Measurements from ENCODE around the gene CATSPER3. TPM values are rescaled to one million over a fixed set of nuclear protein-coding genes. Genes with fewer than 3 reads are reported as not detected.

CATSPER3 gene
- total and polyA plus RNA-seq, 9 donors: 0.36 to 0.85 (median 0.57) TPM

DNA sequence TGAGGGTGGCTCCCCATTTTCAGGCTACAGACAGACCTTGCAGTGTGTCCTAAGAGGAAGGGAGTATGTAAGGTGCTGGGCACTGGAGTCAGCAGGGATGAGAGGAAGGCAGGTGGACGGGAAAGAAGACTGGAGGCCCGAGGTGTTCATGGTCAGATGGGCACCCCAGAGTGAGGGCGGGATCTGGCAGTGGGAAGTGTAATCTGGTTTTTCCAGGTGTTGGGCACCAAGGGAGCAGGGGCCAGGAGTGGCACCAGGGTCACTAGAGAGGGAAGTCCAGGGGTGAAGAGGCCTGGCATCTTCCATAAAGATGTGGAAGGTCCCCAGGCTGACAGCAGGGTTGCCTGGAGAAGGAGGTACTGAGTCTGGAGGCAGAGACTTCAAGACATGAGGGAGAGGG is 36.7 kb downstream of the CATSPER3 start:
- Histone ChIP-seq H3K4me3 (no peak overlapping the region), H3K36me3 (no peaks in the 10 kb centered on the region), H3K9me3 (no peaks in the 10 kb centered on the region), H3K4me1 (ENCODE audit: insufficient read depth) (no peaks in the 10 kb centered on the region), H3K27ac (no peak overlapping the region), H3K27me3 (no peaks in the 10 kb centered on the region)
- no peak for DNase-seq
- TF ChIP-seq EP300 (IDR thresholded peaks at IDR 0.05): no peak
- WGBS, 3 donors: 85 to 95% (median 88%) methylated on average over 3 of the region's 3 CpGs
- intact Hi-C loops (cut with DNase I): no loop called here

DNA sequence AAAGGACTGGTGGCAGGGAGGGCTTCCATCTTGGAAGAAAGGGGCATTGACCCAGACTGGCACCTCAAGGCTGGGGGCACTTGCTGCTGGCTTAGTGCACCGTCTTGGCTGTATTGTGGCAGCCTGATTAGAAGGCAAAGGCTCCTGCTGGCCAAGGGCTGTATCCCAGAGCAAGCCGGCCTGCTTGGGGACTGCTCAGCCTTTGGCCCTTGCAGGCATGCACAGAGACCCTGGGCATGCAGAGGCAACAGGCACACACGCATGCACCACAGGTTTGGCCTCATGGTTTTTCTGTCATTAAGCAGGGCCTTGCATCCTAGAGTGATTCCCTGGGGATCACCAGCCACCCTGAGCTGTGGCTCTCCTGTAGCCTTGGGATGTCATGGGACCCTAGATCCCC is 37.4 kb downstream of the CATSPER3 start:
- Histone ChIP-seq H3K36me3 (no peaks in the 10 kb centered on the region), H3K4me3 (no peak overlapping the region), H3K27me3 (no peaks in the 10 kb centered on the region), H3K27ac (no peak overlapping the region), H3K9me3 (no peaks in the 10 kb centered on the region), H3K4me1 (ENCODE audit: insufficient read depth) (no peaks in the 10 kb centered on the region)
- no peak for DNase-seq
- intact Hi-C loops (cut with DNase I): no loop called here
- 89 to 96% (median 92%) methylated on average over 3 of the region's 3 CpGs for WGBS, 3 donors
- TF ChIP-seq EP300 (IDR thresholded peaks at IDR 0.05) (no peak), POLR2A (IDR thresholded peaks at IDR 0.05) (no peak)
- TF ChIP-seq, protein P1, sequence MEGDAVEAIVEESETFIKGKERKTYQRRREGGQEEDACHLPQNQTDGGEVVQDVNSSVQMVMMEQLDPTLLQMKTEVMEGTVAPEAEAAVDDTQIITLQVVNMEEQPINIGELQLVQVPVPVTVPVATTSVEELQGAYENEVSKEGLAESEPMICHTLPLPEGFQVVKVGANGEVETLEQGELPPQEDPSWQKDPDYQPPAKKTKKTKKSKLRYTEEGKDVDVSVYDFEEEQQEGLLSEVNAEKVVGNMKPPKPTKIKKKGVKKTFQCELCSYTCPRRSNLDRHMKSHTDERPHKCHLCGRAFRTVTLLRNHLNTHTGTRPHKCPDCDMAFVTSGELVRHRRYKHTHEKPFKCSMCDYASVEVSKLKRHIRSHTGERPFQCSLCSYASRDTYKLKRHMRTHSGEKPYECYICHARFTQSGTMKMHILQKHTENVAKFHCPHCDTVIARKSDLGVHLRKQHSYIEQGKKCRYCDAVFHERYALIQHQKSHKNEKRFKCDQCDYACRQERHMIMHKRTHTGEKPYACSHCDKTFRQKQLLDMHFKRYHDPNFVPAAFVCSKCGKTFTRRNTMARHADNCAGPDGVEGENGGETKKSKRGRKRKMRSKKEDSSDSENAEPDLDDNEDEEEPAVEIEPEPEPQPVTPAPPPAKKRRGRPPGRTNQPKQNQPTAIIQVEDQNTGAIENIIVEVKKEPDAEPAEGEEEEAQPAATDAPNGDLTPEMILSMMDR (IDR thresholded peaks at IDR 0.05): no peak

DNA sequence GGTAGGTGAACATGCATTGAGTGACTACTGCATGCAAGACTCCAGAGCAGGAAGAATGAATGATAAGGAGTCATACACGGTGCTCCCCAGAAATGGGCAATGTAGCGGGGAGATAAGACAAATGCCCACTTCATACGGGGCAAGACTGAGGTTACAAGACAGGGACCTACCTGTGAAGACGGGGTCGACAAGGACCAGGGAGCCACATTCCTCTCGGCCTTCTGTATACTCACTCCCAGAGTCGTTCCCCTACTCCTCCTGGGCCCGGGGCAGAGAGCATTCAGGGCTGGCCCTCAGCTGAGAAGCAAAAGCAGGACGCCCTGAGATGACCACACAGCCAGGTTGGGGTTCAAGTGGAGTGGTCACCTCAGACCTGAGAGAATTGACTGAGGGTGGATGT is 39.6 kb downstream of the CATSPER3 start:
- Histone ChIP-seq H3K9me3 (no peaks in the 10 kb centered on the region), H3K36me3 (no peaks in the 10 kb centered on the region), H3K4me1 (ENCODE audit: insufficient read depth) (no peaks in the 10 kb centered on the region), H3K27me3 (no peaks in the 10 kb centered on the region), H3K4me3 (no peak overlapping the region), H3K27ac (no peak overlapping the region)
- DNase-seq: no peak
- 91 to 94% (median 92%) methylated on average over 9 of the region's 9 CpGs for WGBS, 3 donors
- intact Hi-C loops (cut with DNase I): no loop called here
- TF ChIP-seq, protein P1 (IDR thresholded peaks at IDR 0.05): no peak
- TF ChIP-seq POLR2A (IDR thresholded peaks at IDR 0.05) (no peak), EP300 (IDR thresholded peaks at IDR 0.05) (no peak)

DNA sequence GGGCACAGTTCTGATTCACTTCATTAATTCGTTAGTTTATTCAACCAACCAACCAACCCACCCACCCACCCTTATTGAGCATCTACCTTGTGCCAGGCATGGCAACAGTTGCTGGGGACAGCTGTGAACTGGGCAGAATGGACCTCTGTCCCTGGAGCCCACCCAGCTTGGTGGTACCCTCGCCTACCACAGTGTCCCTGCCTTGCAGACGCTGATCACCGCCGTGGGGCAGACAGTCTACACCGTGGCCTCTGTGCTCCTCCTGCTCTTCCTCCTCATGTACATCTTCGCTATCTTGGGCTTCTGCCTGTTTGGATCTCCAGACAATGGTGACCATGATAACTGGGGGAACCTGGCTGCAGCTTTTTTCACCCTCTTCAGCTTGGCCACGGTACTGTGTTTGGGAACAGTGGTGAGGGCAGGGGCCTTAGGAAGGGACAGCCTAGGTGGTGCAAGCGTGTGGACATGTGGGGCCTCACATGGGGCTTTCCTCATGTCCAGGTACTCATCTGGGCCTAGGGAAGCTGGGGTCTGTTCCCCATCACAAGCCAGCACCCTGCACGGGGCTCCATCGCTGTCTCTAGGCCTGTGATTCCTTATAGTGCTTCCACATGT is 40.1 kb downstream of the CATSPER3 start:
- TF ChIP-seq, protein P1 (IDR thresholded peaks at IDR 0.05): no peak
- TF ChIP-seq EP300 (IDR thresholded peaks at IDR 0.05): no peak
- TF ChIP-seq POLR2A (IDR thresholded peaks at IDR 0.05): no peak
- Histone ChIP-seq H3K27ac (no peak overlapping the region), H3K36me3 (no peaks in the 10 kb centered on the region), H3K4me3 (no peak overlapping the region), H3K4me1 (ENCODE audit: insufficient read depth) (no peaks in the 10 kb centered on the region), H3K9me3 (no peaks in the 10 kb centered on the region), H3K27me3 (no peaks in the 10 kb centered on the region)
- intact Hi-C loops (cut with DNase I): no loop called here
- DNase-seq: no peak
- 82 to 92% (median 84%) methylated on average over 11 of the region's 11 CpGs for WGBS, 3 donors

DNA sequence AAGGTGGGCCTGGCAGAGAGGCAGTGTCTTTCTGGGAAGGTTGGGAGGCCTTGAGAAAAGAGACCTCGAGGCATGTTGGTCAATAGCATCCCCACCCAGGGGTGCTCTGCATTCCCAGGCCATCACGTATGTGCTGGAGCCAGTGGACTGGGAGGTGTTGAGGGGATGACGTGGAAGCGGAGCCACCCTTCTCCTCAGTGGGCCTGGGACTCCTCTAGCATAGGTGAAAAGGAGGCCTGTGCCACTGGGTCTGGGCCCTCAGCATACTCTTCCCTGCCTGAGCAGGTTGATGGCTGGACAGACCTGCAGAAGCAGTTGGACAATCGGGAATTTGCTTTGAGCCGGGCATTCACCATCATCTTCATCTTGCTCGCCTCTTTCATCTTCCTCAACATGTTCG is 40.8 kb downstream of the CATSPER3 start:
- Histone ChIP-seq H3K4me1 (ENCODE audit: insufficient read depth) (no peaks in the 10 kb centered on the region), H3K9me3 (no peaks in the 10 kb centered on the region), H3K36me3 (no peaks in the 10 kb centered on the region), H3K4me3 (no peak overlapping the region), H3K27me3 (no peaks in the 10 kb centered on the region), H3K27ac (no peak overlapping the region)
- TF ChIP-seq, protein P1 (IDR thresholded peaks at IDR 0.05): no peak
- no peak for TF ChIP-seq POLR2A (IDR thresholded peaks at IDR 0.05)
- intact Hi-C loops (cut with DNase I): no loop called here
- WGBS, 3 donors: 94 to 97% (median 95%) methylated on average over 8 of the region's 8 CpGs
- no peak for DNase-seq

Data from ovary (tissue), 9 donors.